K562 (cell line): ENCODE data around the gene KLHDC7B. TPM values are rescaled to one million over a fixed set of nuclear protein-coding genes. Genes with fewer than 3 reads are reported as not detected.

Experiments used
- ATAC-seq: fragments of 200-7000 bp; cut with Tn5 transposase; 3 replicates; pipeline ENCODE4 v1.9.1; 2020; ENCODE audit warnings: moderate library complexity
- BruUV-seq: library from RNA; stranded (reverse); fragments of 400-500 nt; replicated peaks from 2 replicates; lab custom pipeline; 2021; lab: Mats Ljungman, UMichigan
- CTCF ChIA-PET: fragments of 300-600 bp; formaldehyde crosslinking; extraction: SDS; loops from one replicate; lab custom pipeline; 2021; ENCODE audit warnings: low intra/inter-chr PET ratio; lab: Yijun Ruan, JAX
- POLR2A ChIA-PET: fragments of 300-600, 350-650 bp; sonication (Branson Sonifier 250); formaldehyde crosslinking; extraction: SDS; loops from one replicate; lab custom pipeline; 2021; ENCODE audit warnings: antibody characterized with exemption, inconsistent platforms; lab: Yijun Ruan, JAX
- DNase-seq, 4 experiments: peaks; one replicate each; pipeline versions ENCODE4 v3.0.0 to v3.0.0-alpha.2; 2011 to 2018; ENCODE audit warnings: low spot score in 3 of 4, mixed read lengths in 3 of 4; ENCODE audit errors: extremely low read depth in 1 of 4
- FAIRE-seq: peaks from 2 replicates; lab custom pipeline; 2011; peaks lifted over from hg19 to GRCh38; lab: Jason Lieb, UNC
- H2AFZ ChIP-seq: 2 replicates; pipeline ENCODE4 v1.6.0; 2011; ENCODE audit warnings: low read depth, low read length, control low read depth, inconsistent platforms
- H3K27ac ChIP-seq: fragments of 200-600 bp; 3 replicates; pipeline ENCODE4 v1.8.0; 2011; ENCODE audit warnings: low read depth, mild to moderate bottlenecking, control low read depth, inconsistent platforms, low read length, moderate library complexity, mixed read lengths; ENCODE audit errors: extremely low read depth
- H3K27me3 ChIP-seq, 2 experiments: fragments of 300-600 bp in 1 of 2; 2 replicates in 1 of 2; 3 replicates in 1 of 2; pipeline versions ENCODE4 v1.6.0 to v1.8.0; 2011; ENCODE audit warnings: inconsistent platforms in 2 of 2, low read length in 2 of 2, mild to moderate bottlenecking in 1 of 2, mixed read lengths in 1 of 2, moderate library complexity in 1 of 2; ENCODE audit not compliant: control insufficient read depth in 2 of 2, insufficient read depth in 2 of 2
- H3K36me3 ChIP-seq: fragments of 300-600 bp; 3 replicates; pipeline ENCODE4 v1.8.0; 2011; ENCODE audit warnings: mild to moderate bottlenecking, low read length, inconsistent platforms; ENCODE audit not compliant: control insufficient read depth, insufficient read depth
- H3K4me1 ChIP-seq, 2 experiments: fragments of 200-600 bp in 1 of 2; replicated peaks in 1 of 2; 2 replicates in 1 of 2; 3 replicates in 1 of 2; pipeline versions ENCODE4 v1.5.1 to v1.8.0; 2011; ENCODE audit warnings: inconsistent platforms in 2 of 2, low read length in 2 of 2, mild to moderate bottlenecking in 1 of 2, mixed read lengths in 1 of 2, moderate library complexity in 1 of 2; ENCODE audit not compliant: control insufficient read depth in 2 of 2, insufficient read depth in 2 of 2
- H3K4me2 ChIP-seq: 2 replicates; pipeline ENCODE4 v1.6.1; 2011; ENCODE audit warnings: low read length, control low read depth, inconsistent platforms, mixed read lengths; ENCODE audit not compliant: insufficient read depth
- H3K4me3 ChIP-seq: fragments of 200-600 bp; sonication (generic), shearing (Covaris generic); 2 replicates; pipeline ENCODE4 v1.5.1; 2016; ENCODE audit warnings: control low read depth, inconsistent platforms
- H3K79me2 ChIP-seq: fragments of 200-600 bp; 3 replicates; pipeline ENCODE4 v1.8.0; 2011; ENCODE audit warnings: low read length, inconsistent platforms; ENCODE audit not compliant: control insufficient read depth, insufficient read depth
- H3K9ac ChIP-seq, 2 experiments: 2 replicates each; pipeline versions ENCODE4 v1.6.0 to v1.6.1; 2011; ENCODE audit warnings: low read depth in 2 of 2, low read length in 2 of 2, control low read depth in 1 of 2, inconsistent platforms in 1 of 2, mild to moderate bottlenecking in 1 of 2, mixed read lengths in 1 of 2; ENCODE audit not compliant: insufficient read depth in 1 of 2
- H3K9me1 ChIP-seq: one replicate; pipeline ENCODE4 v1.6.0; 2011; ENCODE audit warnings: inconsistent platforms, mild to moderate bottlenecking, low read length, moderate library complexity; ENCODE audit not compliant: control insufficient read depth, insufficient read depth
- H3K9me3 ChIP-seq: replicated peaks from 2 replicates; pipeline ENCODE4 v1.5.1; 2011; ENCODE audit warnings: low read depth, low read length, inconsistent platforms; ENCODE audit not compliant: control insufficient read depth, insufficient read depth
- H4K20me1 ChIP-seq: replicated peaks from 2 replicates; pipeline ENCODE4 v1.6.1; 2011; ENCODE audit warnings: low read length, inconsistent platforms, mixed read lengths; ENCODE audit not compliant: control insufficient read depth, insufficient read depth
- C11orf30 ChIP-seq: fragments of 450-650 bp; IDR thresholded peaks from 2 replicates; pipeline ENCODE4 v1.6.1; 2016; ENCODE audit warnings: low read depth, mild to moderate bottlenecking
- ELF2 ChIP-seq: fragments of 250-450 bp; sonication (Bioruptor Pico); IDR thresholded peaks from 2 replicates; pipeline ENCODE4 v1.5.0; 2021; ENCODE audit warnings: mild to moderate bottlenecking
- HES1 ChIP-seq: fragments of 450-650 bp; IDR thresholded peaks from 2 replicates; pipeline ENCODE4 v1.6.1; 2016; ENCODE audit warnings: low read depth, mild to moderate bottlenecking, moderate library complexity
- HEY1 ChIP-seq: fragments of 250-450 bp; sonication (Bioruptor Pico); IDR thresholded peaks from 2 replicates; pipeline ENCODE4 v1.5.0; 2020; ENCODE audit warnings: mild to moderate bottlenecking, moderate library complexity, borderline replicate concordance
- HMG20B ChIP-seq: fragments of 250-450 bp; sonication (Bioruptor Pico); IDR thresholded peaks from 2 replicates; pipeline ENCODE4 v1.5.0; 2021; ENCODE audit warnings: mild to moderate bottlenecking
- MAFK ChIP-seq: IDR thresholded peaks from 2 replicates; pipeline ENCODE4 v1.6.1; 2011; ENCODE audit warnings: low read length, improper control_type of control experiment
- MIER1 ChIP-seq: fragments of 450-650 bp; IDR thresholded peaks from 2 replicates; pipeline ENCODE4 v1.6.1; 2016; ENCODE audit warnings: antibody characterized with exemption, mild to moderate bottlenecking, low read depth
- MYBL2 ChIP-seq, 2 experiments: fragments of 450-650 bp in 1 of 2; sonication (generic) in 1 of 2; formaldehyde crosslinking in 1 of 2; IDR thresholded peaks; 2 replicates each; pipeline versions ENCODE4 v1.6.1 to v1.8.1; 2017 to 2022; ENCODE audit warnings: borderline replicate concordance in 1 of 2, inconsistent platforms in 1 of 2, low read depth in 1 of 2, mild to moderate bottlenecking in 1 of 2, missing genetic modification reagents in 1 of 2, moderate library complexity in 1 of 2
- PCBP1 ChIP-seq: fragments of 200-400 bp; formaldehyde crosslinking; IDR thresholded peaks from 2 replicates; pipeline ENCODE4 v1.6.1; 2018; ENCODE audit warnings: mild to moderate bottlenecking, low read depth, low read length; ENCODE audit not compliant: poor library complexity, severe bottlenecking
- PCBP2 ChIP-seq: fragments of 200-400 bp; formaldehyde crosslinking; IDR thresholded peaks from 2 replicates; pipeline ENCODE4 v1.6.1; 2018; ENCODE audit warnings: low read length, low read depth, mild to moderate bottlenecking, moderate library complexity; ENCODE audit not compliant: poor library complexity, severe bottlenecking
- PYGO2 ChIP-seq: fragments of 450-650 bp; IDR thresholded peaks from 2 replicates; pipeline ENCODE4 v1.6.1; 2016; ENCODE audit warnings: mild to moderate bottlenecking, missing genetic modification characterization, moderate library complexity, missing compliant biosample characterization
- THRAP3 ChIP-seq: fragments of 450-650 bp; IDR thresholded peaks from 2 replicates; pipeline ENCODE4 v1.6.1; 2016; ENCODE audit warnings: mild to moderate bottlenecking, inconsistent platforms, borderline replicate concordance
- ZBTB9 ChIP-seq: fragments of 450-650 bp; formaldehyde crosslinking; IDR thresholded peaks from 2 replicates; pipeline ENCODE4 v1.4.0; 2020; ENCODE audit warnings: mild to moderate bottlenecking, moderate library complexity
- ZNF592 ChIP-seq: fragments of 450-650 bp; IDR thresholded peaks from 2 replicates; pipeline ENCODE4 v1.6.1; 2017; ENCODE audit warnings: antibody characterized with exemption, mild to moderate bottlenecking
- WGBS: fragments of 100-300 bp; shearing (Covaris generic); methylation state at CpG from one replicate; pipeline ENCODE4 v1.1.6; 2016; ENCODE audit warnings: low coverage, mixed read lengths; ENCODE audit not compliant: insufficient coverage; ENCODE audit errors: missing lambda C conversion rate; 5-methylcytosine and 5-hydroxymethylcytosine counted together
- in situ Hi-C: fragments of 300-500 bp; cut with MboI; formaldehyde crosslinking; loops from 4 replicates; pipeline ENCODE4 v1.15.0; 2018; ENCODE audit warnings: inconsistent platforms, mixed read lengths
- intact Hi-C: fragments of 100-400 bp; cut with micrococcal nuclease; formaldehyde crosslinking; loops from 2 replicates; pipeline ENCODE4 v1.14.2; 2022
- polyA plus RNA-seq, 8 experiments: library from polyadenylated mRNA; depleted of rRNA in 4 of 8; stranded (reverse) in 5 of 8; unstranded in 3 of 8; fragments of >200 nt; fragmentation: Nextera tagmentation in 2 of 8; fragmentation: Illumina TruSeq in 1 of 8; extraction: Ambion mirVana in 2 of 8; extraction: Trizol in 1 of 8; gene quantifications; 2 replicates each; pipeline versions ENCODE4 v1.2.1 to v1.2.3, GENCODE V29; 2011 to 2014; ENCODE audit warnings: inconsistent platforms in 1 of 8, missing spikeins in 1 of 8
- total RNA-seq, 7 experiments: library from RNA; depleted of rRNA in 6 of 7; stranded (reverse); fragments of >200 nt in 6 of 7; fragmentation: Illumina TruSeq in 2 of 7; extraction: Trizol in 2 of 7; gene quantifications; 2 replicates each; pipeline versions ENCODE4 v1.2.1 to v1.2.3, GENCODE V29; 2011 to 2021; ENCODE audit warnings: low replicate concordance in 1 of 7

The KLHDC7B gene
- total and polyA plus RNA-seq, 9 of the 15 experiments (the other 6 are each of a cell fraction or from before 2014, with no cell fraction given): 0.04 to 0.22 (median 0.05) TPM; not detected in 4

GRCh38 chr22:50571264-50572175 lies 25.8 kb downstream of the KLHDC7B start:
- POLR2A ChIA-PET: interaction anchor here (0.7 kb wide), 1 partner anchor 18 kb away, joined by 3 read pairs; no protein-coding TSS in a partner anchor
- H3K36me3 ChIP-seq: no peaks in the 10 kb centered on the region
- H3K9me3 ChIP-seq: no peaks in the 10 kb centered on the region
- no peaks in the 10 kb centered on the region for H3K27me3 ChIP-seq
- H3K4me2 ChIP-seq: no peak overlapping the region
- no peaks in the 10 kb centered on the region for H3K79me2 ChIP-seq
- intact Hi-C loops (no loop called here), in situ Hi-C loops (no loop called here)
- no peak overlapping the region for H3K27ac ChIP-seq
- H2AFZ ChIP-seq: no peak overlapping the region
- BruUV-seq: no TSS peak
- FAIRE-seq (no peak), DNase-seq (no peak), ATAC-seq (no peak)
- 63% methylated on average over 23 of the region's 26 CpGs for WGBS
- H3K4me3 ChIP-seq: no peak overlapping the region
- H4K20me1 ChIP-seq: no peaks in the 10 kb centered on the region
- peak overlapping the region in 1 of 2 experiments; percentile 26; a peak in 1 of 4 replicates for H3K9ac ChIP-seq
- TF ChIP-seq MYBL2 (IDR thresholded peaks at IDR 0.05; ENCODE audit: low read depth) (no peak), MYBL2 (CRISPR knock-in tag; IDR thresholded peaks at IDR 0.05; ENCODE audit: borderline replicate concordance) (no peak), HEY1 (no peak), PYGO2 (tag) (no peak), HMG20B (CRISPR knock-in tag) (no peak), MAFK (no peak), ELF2 (CRISPR knock-in tag) (no peak), C11orf30 (no peak), HES1 (no peak), ZNF592 (no peak), PCBP2 (no peak), MIER1 (no peak), PCBP1 (no peak), ZBTB9 (CRISPR knock-in tag) (no peak), THRAP3 (no peak)
- no peaks in the 10 kb centered on the region for H3K9me1 ChIP-seq
- CTCF ChIA-PET: no interaction called here
- H3K4me1 ChIP-seq: peaks cover 0 to 10% of the 10 kb centered on the region in 2 experiments; a peak in 3 of 5 replicates
